DOHH2 (cell line): ENCODE data around the gene CACNA1F.

Source experiments
- H3F3A ChIP-seq: fragments of 200-600 bp; sonication (generic), shearing (Covaris generic); 2 replicates; pipeline ENCODE4 v1.6.0; 2016; ENCODE audit warnings: antibody characterized with exemption, mild to moderate bottlenecking; ENCODE audit not compliant: control insufficient read depth, insufficient read depth
- H3K27ac ChIP-seq: fragments of 200-600 bp; sonication (generic); 2 replicates; pipeline ENCODE4 v1.5.1; 2014; ENCODE audit warnings: low read depth, mild to moderate bottlenecking, low read length, moderate library complexity
- H3K27me3 ChIP-seq: fragments of 200-600 bp; sonication (generic); 2 replicates; pipeline ENCODE4 v1.6.1; 2014; ENCODE audit warnings: mild to moderate bottlenecking, low read length, mixed read lengths; ENCODE audit not compliant: control insufficient read depth
- H3K36me3 ChIP-seq: fragments of 200-600 bp; sonication (generic); 2 replicates; pipeline ENCODE4 v1.6.1; 2014; ENCODE audit warnings: mild to moderate bottlenecking, low read length, moderate library complexity, mixed read lengths; ENCODE audit not compliant: control insufficient read depth
- H3K4me1 ChIP-seq: fragments of 200-600 bp; sonication (generic); 2 replicates; pipeline ENCODE4 v1.6.1; 2014; ENCODE audit warnings: mild to moderate bottlenecking, low read length, mixed read lengths; ENCODE audit not compliant: control insufficient read depth
- H3K4me2 ChIP-seq: fragments of 200-600 bp; sonication (generic); 2 replicates; pipeline ENCODE4 v1.6.0; 2014; ENCODE audit warnings: mild to moderate bottlenecking, low read length, moderate library complexity
- H3K4me3 ChIP-seq: fragments of 200-600 bp; sonication (generic); 2 replicates; pipeline ENCODE4 v1.5.1; 2014; ENCODE audit warnings: mild to moderate bottlenecking, low read length, mixed read lengths
- H3K79me2 ChIP-seq: fragments of 200-600 bp; sonication (generic); 2 replicates; pipeline ENCODE4 v1.6.1; 2014; ENCODE audit warnings: mild to moderate bottlenecking, low read length, mixed read lengths; ENCODE audit not compliant: control insufficient read depth
- H3K9me2 ChIP-seq: fragments of 200-600 bp; sonication (generic); replicated peaks from 2 replicates; pipeline ENCODE4 v1.6.1; 2014; ENCODE audit warnings: mild to moderate bottlenecking, low read length, mixed read lengths; ENCODE audit not compliant: control insufficient read depth
- H3K9me3 ChIP-seq: fragments of 200-600 bp; sonication (generic); 2 replicates; pipeline ENCODE4 v1.6.1; 2014; ENCODE audit warnings: antibody characterized with exemption, low read length, mixed read lengths; ENCODE audit not compliant: control insufficient read depth, insufficient read depth
- H4K20me1 ChIP-seq: fragments of 200-600 bp; sonication (generic); 2 replicates; pipeline ENCODE4 v1.6.0; 2014; ENCODE audit warnings: low read depth, mild to moderate bottlenecking, antibody characterized with exemption, low read length, moderate library complexity; ENCODE audit not compliant: control insufficient read depth, insufficient read depth
- CTCF ChIP-seq: fragments of 200-600 bp; sonication (generic); IDR thresholded peaks from one replicate; pipeline ENCODE4 v1.5.1; 2014; ENCODE audit warnings: antibody characterized with exemption, mild to moderate bottlenecking, low read depth, low read length; ENCODE audit not compliant: poor library complexity, severe bottlenecking
- EZH2phosphoT487 ChIP-seq: fragments of 200-600 bp; sonication (generic); IDR thresholded peaks from 2 replicates; pipeline ENCODE4 v1.6.1; 2017; ENCODE audit warnings: borderline replicate concordance, mild to moderate bottlenecking, antibody characterized with exemption, low read length, moderate library complexity, mixed read lengths

The CACNA1F gene

GRCh38 chrX:49260221-49260985 is 27.3 kb upstream of the CACNA1F start:
- no peaks in the 10 kb centered on the region for H3F3A ChIP-seq
- TF ChIP-seq CTCF (no peak), EZH2phosphoT487 (no peak)
- no peak overlapping the region for H3K4me2 ChIP-seq
- no peaks in the 10 kb centered on the region for H4K20me1 ChIP-seq
- H3K4me3 ChIP-seq = no peak overlapping the region
- H3K27me3 ChIP-seq = no peaks in the 10 kb centered on the region
- H3K9me3 ChIP-seq = no peaks in the 10 kb centered on the region
- H3K27ac ChIP-seq = no peak overlapping the region
- no peaks in the 10 kb centered on the region for H3K4me1 ChIP-seq
- no peaks in the 10 kb centered on the region for H3K9me2 ChIP-seq
- H3K36me3 ChIP-seq = no peaks in the 10 kb centered on the region
- no peaks in the 10 kb centered on the region for H3K79me2 ChIP-seq

- Histone ChIP-seq H3K9me2 (no peaks in the 10 kb centered on the region), H3K79me2 (no peaks in the 10 kb centered on the region), H3K4me1 (no peaks in the 10 kb centered on the region), H3K27ac (no peak overlapping the region), H3K27me3 (no peaks in the 10 kb centered on the region), H3K9me3 (no peaks in the 10 kb centered on the region), H3F3A (no peaks in the 10 kb centered on the region), H4K20me1 (no peaks in the 10 kb centered on the region), H3K4me2 (no peak overlapping the region), H3K36me3 (no peaks in the 10 kb centered on the region), H3K4me3 (no peak overlapping the region)
- TF ChIP-seq EZH2phosphoT487 (no peak), CTCF (no peak)
These were observed 25.6 kb upstream of the CACNA1F start for GRCh38 chrX:49258749-49259124.

GRCh38 chrX:49257846-49258748 is 25.0 kb upstream of the CACNA1F start:
- no peak overlapping the region for H3K4me3 ChIP-seq
- no peaks in the 10 kb centered on the region for H3K9me2 ChIP-seq
- H3K79me2 ChIP-seq = no peaks in the 10 kb centered on the region
- no peak for TF ChIP-seq EZH2phosphoT487
- TF ChIP-seq CTCF = no peak
- H3K4me2 ChIP-seq = no peak overlapping the region
- no peaks in the 10 kb centered on the region for H3K36me3 ChIP-seq
- H3F3A ChIP-seq = no peaks in the 10 kb centered on the region
- H3K27ac ChIP-seq = no peak overlapping the region
- no peaks in the 10 kb centered on the region for H4K20me1 ChIP-seq
- no peaks in the 10 kb centered on the region for H3K4me1 ChIP-seq
- no peaks in the 10 kb centered on the region for H3K27me3 ChIP-seq
- no peaks in the 10 kb centered on the region for H3K9me3 ChIP-seq
